Hepatocyte (in vitro differentiated cells): ENCODE data around the gene HIBADH. TPM values are rescaled to one million over a fixed set of nuclear protein-coding genes. Genes with fewer than 3 reads are reported as not detected.

Experiments used
- DNase-seq: peaks from one replicate; pipeline ENCODE4 v3.0.0-alpha.2; 2016; ENCODE audit warnings: low spot score
- H2AFZ ChIP-seq: fragments of 200-600 bp; sonication (generic); 2 replicates; pipeline ENCODE4 v1.6.0; 2016; ENCODE audit warnings: antibody characterized with exemption, mild to moderate bottlenecking
- H3K27ac ChIP-seq: fragments of 200-600 bp; sonication (generic); 2 replicates; pipeline ENCODE4 v1.5.1; 2016; ENCODE audit warnings: mild to moderate bottlenecking
- H3K27me3 ChIP-seq: fragments of 200-600 bp; sonication (generic); 2 replicates; pipeline ENCODE4 v1.6.1; 2016
- H3K36me3 ChIP-seq: fragments of 200-600 bp; sonication (generic); replicated peaks from 2 replicates; pipeline ENCODE4 v1.5.1; 2016; ENCODE audit warnings: low read depth; ENCODE audit not compliant: insufficient read depth
- H3K4me1 ChIP-seq: fragments of 200-600 bp; sonication (generic); 2 replicates; pipeline ENCODE4 v1.5.1; 2016; ENCODE audit warnings: mild to moderate bottlenecking, moderate library complexity; ENCODE audit not compliant: insufficient read depth
- H3K4me2 ChIP-seq: fragments of 200-600 bp; sonication (generic); 2 replicates; pipeline ENCODE4 v1.6.0; 2016
- H3K4me3 ChIP-seq: fragments of 200-600 bp; sonication (generic); 2 replicates; pipeline ENCODE4 v1.5.1; 2016; ENCODE audit warnings: mild to moderate bottlenecking
- H3K79me2 ChIP-seq: fragments of 200-600 bp; sonication (generic); 2 replicates; pipeline ENCODE4 v1.6.0; 2017; ENCODE audit warnings: mild to moderate bottlenecking
- H3K9me2 ChIP-seq: fragments of 200-600 bp; sonication (generic); replicated peaks from 2 replicates; pipeline ENCODE4 v1.6.0; 2017; ENCODE audit warnings: mild to moderate bottlenecking; ENCODE audit not compliant: insufficient read depth
- H3K9me3 ChIP-seq: fragments of 200-600 bp; sonication (generic); 2 replicates; pipeline ENCODE4 v1.5.1; 2016; ENCODE audit warnings: low read depth, mild to moderate bottlenecking
- H4K20me1 ChIP-seq: fragments of 200-600 bp; sonication (generic); 2 replicates; pipeline ENCODE4 v1.6.0; 2016; ENCODE audit warnings: mild to moderate bottlenecking; ENCODE audit not compliant: insufficient read depth, poor library complexity, severe bottlenecking
- CTCF ChIP-seq: fragments of 200-600 bp; sonication (generic); IDR thresholded peaks from 2 replicates; pipeline ENCODE4 v1.5.1; 2016; ENCODE audit warnings: antibody characterized with exemption, mild to moderate bottlenecking; ENCODE audit not compliant: poor library complexity
- EZH2 ChIP-seq: fragments of 200-600 bp; sonication (generic); IDR thresholded peaks from 2 replicates; pipeline ENCODE4 v1.6.1; 2016; ENCODE audit warnings: antibody characterized with exemption, mild to moderate bottlenecking, borderline replicate concordance
- EZH2phosphoT487 ChIP-seq: fragments of 200-600 bp; sonication (generic); IDR thresholded peaks from one replicate; pipeline ENCODE4 v1.6.1; 2018; ENCODE audit warnings: antibody characterized with exemption, mild to moderate bottlenecking, low read depth, moderate library complexity; ENCODE audit not compliant: unreplicated experiment, severe bottlenecking
- WGBS: methylation state at CpG from one replicate; pipeline ENCODE4 v1.1.6; 2016; ENCODE audit warnings: low lambda C conversion rate; ENCODE audit errors: missing lambda C conversion rate; 5-methylcytosine and 5-hydroxymethylcytosine counted together
- polyA plus RNA-seq: library from polyadenylated mRNA; unstranded; fragments of >200 nt; fragmentation: Nextera tagmentation; extraction: Ambion mirVana; gene quantifications from 2 replicates; pipeline ENCODE4 v1.2.1, GENCODE V29; 2016
- total RNA-seq: library from RNA; depleted of rRNA; stranded (reverse); fragments of >200 nt; gene quantifications from 2 replicates; pipeline ENCODE4 v1.2.3, GENCODE V29; 2014

HIBADH gene
- total and polyA plus RNA-seq, 2 experiments from 2014 or later, result 56.1 to 65.5 TPM

GRCh38 chr7:27647046-27647445, 15.6 kb downstream of the HIBADH start:
- no peaks in the 10 kb centered on the region for H3K9me3 ChIP-seq
- H3K4me3 ChIP-seq, result no peak overlapping the region
- H3K79me2 ChIP-seq, result peaks cover 26% of the 10 kb centered on the region
- no peaks in the 10 kb centered on the region for H3K4me1 ChIP-seq
- H4K20me1 ChIP-seq, result no peaks in the 10 kb centered on the region
- no peak overlapping the region for H3K27ac ChIP-seq
- H3K27me3 ChIP-seq, result no peaks in the 10 kb centered on the region
- H2AFZ ChIP-seq, result no peak overlapping the region
- no peaks in the 10 kb centered on the region for H3K36me3 ChIP-seq
- no peaks in the 10 kb centered on the region for H3K9me2 ChIP-seq
- no peak for DNase-seq
- TF ChIP-seq EZH2phosphoT487 (no peak), EZH2 (no peak), CTCF (no peak)
- no peak overlapping the region for H3K4me2 ChIP-seq
- 88% methylated on average over 9 of the region's 9 CpGs for whole genome bisulfite sequencing

- Histone ChIP-seq H3K4me1 (no peaks in the 10 kb centered on the region), H3K4me2 (no peak overlapping the region), H3K27ac (no peak overlapping the region), H3K36me3 (no peaks in the 10 kb centered on the region), H2AFZ (no peak overlapping the region), H4K20me1 (no peaks in the 10 kb centered on the region), H3K4me3 (no peak overlapping the region), H3K9me3 (no peaks in the 10 kb centered on the region), H3K9me2 (no peaks in the 10 kb centered on the region), H3K27me3 (no peaks in the 10 kb centered on the region), H3K79me2 (peaks cover 30% of the 10 kb centered on the region)
- no peak for DNase-seq
- 98% methylated on average over 2 of the region's 2 CpGs for WGBS
- TF ChIP-seq CTCF (no peak), EZH2 (no peak), EZH2phosphoT487 (no peak)
These were observed 20.4 kb downstream of the HIBADH start for GRCh38 chr7:27642271-27642670.

GRCh38 chr7:27641581-27642230, 21.0 kb downstream of the HIBADH start:
- WGBS, result 80% methylated on average over 4 of the region's 4 CpGs
- H3K4me1 ChIP-seq, result no peaks in the 10 kb centered on the region

More at GRCh38 chr7:27641581-27642230, 21.0 kb downstream of the HIBADH start:
- no peak overlapping the region for H3K4me3 ChIP-seq
- no peaks in the 10 kb centered on the region for H3K27me3 ChIP-seq
- no peak overlapping the region for H3K27ac ChIP-seq
- no peaks in the 10 kb centered on the region for H3K9me2 ChIP-seq
- H3K36me3 ChIP-seq, result no peaks in the 10 kb centered on the region
- H2AFZ ChIP-seq, result no peak overlapping the region
- H3K4me2 ChIP-seq, result no peak overlapping the region
- peaks cover 31% of the 10 kb centered on the region for H3K79me2 ChIP-seq
- no peaks in the 10 kb centered on the region for H4K20me1 ChIP-seq
- no peak for DNase-seq
- TF ChIP-seq EZH2phosphoT487 (no peak), CTCF (no peak), EZH2 (no peak)
- no peaks in the 10 kb centered on the region for H3K9me3 ChIP-seq
